Duodenal mucosa (tissue), 2 donors: Measurements from ENCODE around the gene PGPEP1.

ENCODE experiments used
- H3K27ac ChIP-seq: one replicate; pipeline ENCODE4 v1.7.0; 2013; ENCODE audit warnings: low read depth, low read length
- H3K27me3 ChIP-seq, 2 donors: one replicate each; pipeline ENCODE4 v1.7.0; 2013; ENCODE audit warnings: low read length in 2 of 2, control low read depth in 1 of 2; ENCODE audit not compliant: insufficient read depth in 2 of 2, control insufficient read depth in 1 of 2
- H3K36me3 ChIP-seq, 2 donors: one replicate each; pipeline ENCODE4 v1.7.0; 2013; ENCODE audit warnings: low read length in 2 of 2, control low read depth in 1 of 2; ENCODE audit not compliant: insufficient read depth in 2 of 2, control insufficient read depth in 1 of 2
- H3K4me1 ChIP-seq, 2 donors: one replicate each; pipeline ENCODE4 v1.7.0; 2013; ENCODE audit warnings: low read length in 2 of 2, control low read depth in 1 of 2; ENCODE audit not compliant: insufficient read depth in 2 of 2, control insufficient read depth in 1 of 2
- H3K4me3 ChIP-seq, 2 donors: one replicate each; pipeline ENCODE4 v1.7.0; 2013; ENCODE audit warnings: low read length in 2 of 2, low read depth in 1 of 2
- H3K9ac ChIP-seq, 2 donors: one replicate each; pipeline ENCODE4 v1.7.0; 2013; ENCODE audit warnings: low read length in 2 of 2, low read depth in 1 of 2
- H3K9me3 ChIP-seq, 2 donors: one replicate each; pipeline ENCODE4 v1.7.0; 2013; ENCODE audit warnings: low read length in 2 of 2, control low read depth in 1 of 2; ENCODE audit not compliant: control insufficient read depth in 1 of 2

PGPEP1 gene

GRCh38 chr19:18416778-18417249 lies 76.4 kb downstream of the PGPEP1 start:
- Histone ChIP-seq H3K27me3 (peaks cover 21 to 22% of the 10 kb centered on the region in 2 donors), H3K27ac (peak overlapping the region; percentile 92), H3K4me3 (peak overlapping the region; percentile 40 to 63), H3K9me3 (no peaks in the 10 kb centered on the region), H3K4me1 (peaks cover 43 to 61% of the 10 kb centered on the region in 2 donors), H3K36me3 (no peaks in the 10 kb centered on the region), H3K9ac (peak overlapping the region; percentile 47 to 56)

- H3K27ac ChIP-seq = peak overlapping the region; percentile 92
- H3K27me3 ChIP-seq = peaks cover 21 to 22% of the 10 kb centered on the region in 2 donors
- peaks cover 0 to under 1% of the 10 kb centered on the region in 2 donors for H3K36me3 ChIP-seq
- no peaks in the 10 kb centered on the region for H3K9me3 ChIP-seq
- peaks cover 43 to 66% of the 10 kb centered on the region in 2 donors for H3K4me1 ChIP-seq
- peak overlapping the region; percentile 47 to 56 for H3K9ac ChIP-seq
- H3K4me3 ChIP-seq = peak overlapping the region; percentile 63 to 67
Measured at GRCh38 chr19:18417250-18418028, 77.0 kb downstream of the PGPEP1 start.

- peaks cover 21 to 22% of the 10 kb centered on the region in 2 donors for H3K27me3 ChIP-seq
- peak overlapping the region; percentile 6 to 39 for H3K9ac ChIP-seq
- no peaks in the 10 kb centered on the region for H3K9me3 ChIP-seq
- H3K4me1 ChIP-seq = peaks cover 48 to 72% of the 10 kb centered on the region in 2 donors
- H3K4me3 ChIP-seq = peak overlapping the region; percentile 67 to 69
- peak overlapping the region; percentile 92 for H3K27ac ChIP-seq
- peaks cover 0 to 5% of the 10 kb centered on the region in 2 donors for H3K36me3 ChIP-seq
Measured at GRCh38 chr19:18418029-18418482, 77.7 kb downstream of the PGPEP1 start.

- Histone ChIP-seq H3K36me3 (peaks cover 0 to 5% of the 10 kb centered on the region in 2 donors), H3K27ac (peak overlapping the region; percentile 81), H3K27me3 (peaks cover 21 to 22% of the 10 kb centered on the region in 2 donors), H3K4me3 (peak overlapping the region; percentile 67 to 69), H3K4me1 (peaks cover 54 to 78% of the 10 kb centered on the region in 2 donors), H3K9ac (peak overlapping the region; percentile 39 to 61), H3K9me3 (no peaks in the 10 kb centered on the region)
Measured at GRCh38 chr19:18418483-18419194, 78.2 kb downstream of the PGPEP1 start.

GRCh38 chr19:18419195-18419698 lies 78.8 kb downstream of the PGPEP1 start, which contains the start of gene SSBP4:
TSS of gene SSBP4 (plus strand) at chr19:18419398. CDS start at chr19:18419649, 251 bp downstream.
- peaks cover 56 to 78% of the 10 kb centered on the region in 2 donors for H3K4me1 ChIP-seq
- peak within 1 kb of the TSS; percentile 39 to 61 for H3K9ac ChIP-seq
- H3K9me3 ChIP-seq = no peaks in the 10 kb centered on the region
- H3K27me3 ChIP-seq = peaks cover 21 to 22% of the 10 kb centered on the region in 2 donors
- peak within 1 kb of the TSS; percentile 67 to 69 for H3K4me3 ChIP-seq
- peaks cover 0 to 5% of the 10 kb centered on the region in 2 donors for H3K36me3 ChIP-seq
- H3K27ac ChIP-seq = peak within 1 kb of the TSS; percentile 81
